Sciatic nerve (tissue), 2 donors: ENCODE results near the gene OR6K2. TPM values are rescaled to one million over a fixed set of nuclear protein-coding genes. Genes with fewer than 3 reads are reported as not detected.
"Not testable (repeated sequence)": the region's sequence is repeated elsewhere in the genome, so short reads cannot be mapped to it uniquely, and the experiment has no call there.

ENCODE experiments used
- ATAC-seq: fragments of 200-7000 bp; cut with Tn5 transposase; one replicate; pipeline ENCODE4 v1.9.1; 2020; ENCODE audit warnings: mild to moderate bottlenecking, moderate library complexity
- DNase-seq: peaks from one replicate; pipeline ENCODE4 v3.0.0-alpha.2; 2020; ENCODE audit warnings: low spot score
- intact Hi-C: fragments of 100-400 bp; cut with DNase I; formaldehyde crosslinking; loops from one replicate; pipeline ENCODE4 v1.14.2; 2022
- total RNA-seq: library from RNA; stranded (reverse); fragmentation: NEBNext Ultra II Directional; extraction: Animal tissue kit (Norgen Biotek cat#: 25700); gene quantifications from one replicate; pipeline ENCODE4 v1.2.1, GENCODE V29; 2021
- donor health status: DM: no; HTN: no; CAD: no.
- donor health status: DM: no; HTN: no; CAD: no.

Gene OR6K2, protein sequence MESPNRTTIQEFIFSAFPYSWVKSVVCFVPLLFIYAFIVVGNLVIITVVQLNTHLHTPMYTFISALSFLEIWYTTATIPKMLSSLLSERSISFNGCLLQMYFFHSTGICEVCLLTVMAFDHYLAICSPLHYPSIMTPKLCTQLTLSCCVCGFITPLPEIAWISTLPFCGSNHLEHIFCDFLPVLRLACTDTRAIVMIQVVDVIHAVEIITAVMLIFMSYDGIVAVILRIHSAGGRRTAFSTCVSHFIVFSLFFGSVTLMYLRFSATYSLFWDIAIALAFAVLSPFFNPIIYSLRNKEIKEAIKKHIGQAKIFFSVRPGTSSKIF
- not detected for total RNA-seq

DNA sequence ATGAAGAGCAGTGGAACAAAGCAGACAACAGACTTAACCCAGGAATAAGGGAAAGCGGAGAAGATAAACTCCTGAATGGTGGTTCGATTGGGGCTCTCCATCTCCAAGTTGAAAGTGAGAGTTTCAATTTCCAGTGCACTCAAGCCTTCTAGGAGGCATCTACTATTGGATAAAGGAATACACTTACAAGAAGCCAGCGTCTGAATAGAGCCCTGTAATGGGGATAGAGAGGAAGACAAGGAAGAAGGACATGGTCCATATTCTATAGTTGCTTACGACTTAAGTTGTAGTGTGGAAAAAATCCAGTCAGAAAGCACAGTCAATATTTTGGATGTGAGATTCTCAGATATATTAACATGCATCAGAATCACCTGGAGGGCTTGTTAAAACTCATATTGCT, at the start of gene OR6K2:
OR6K2 (minus strand) TSS at position 101 of the 400 bp plus-strand sequence; CDS start at position 101, 0 bp downstream.
- DNase-seq = no peak
- intact Hi-C loops = no loop called here
- no peak for ATAC-seq

DNA sequence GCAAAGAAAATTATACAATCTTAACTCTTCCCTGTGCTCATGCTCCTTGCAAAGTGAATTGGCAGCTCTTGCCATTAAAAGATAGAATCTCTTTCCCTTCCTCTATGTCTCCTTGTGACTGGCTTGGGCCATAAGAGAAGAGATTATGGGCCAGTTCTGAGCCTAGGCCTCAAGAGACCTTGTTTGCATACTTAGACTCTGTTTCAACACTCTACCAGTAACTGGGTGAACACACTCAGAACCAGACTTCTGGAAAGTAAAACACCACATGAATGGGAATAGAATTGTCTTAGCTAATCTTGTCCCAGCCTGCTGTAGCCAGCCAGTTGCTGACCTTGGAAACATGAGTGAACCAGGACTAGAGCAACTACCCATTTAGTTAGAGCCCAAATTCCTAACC, 35.4 kb upstream of the OR6K2 start:
- no peak for DNase-seq
- intact Hi-C loops = no loop called here
- ATAC-seq = no peak

- no peak for ATAC-seq
- no peak for DNase-seq
- intact Hi-C loops = no loop called here
Measured at GRCh38 chr1:158732524-158732923, 32.1 kb upstream of the OR6K2 start.

DNA sequence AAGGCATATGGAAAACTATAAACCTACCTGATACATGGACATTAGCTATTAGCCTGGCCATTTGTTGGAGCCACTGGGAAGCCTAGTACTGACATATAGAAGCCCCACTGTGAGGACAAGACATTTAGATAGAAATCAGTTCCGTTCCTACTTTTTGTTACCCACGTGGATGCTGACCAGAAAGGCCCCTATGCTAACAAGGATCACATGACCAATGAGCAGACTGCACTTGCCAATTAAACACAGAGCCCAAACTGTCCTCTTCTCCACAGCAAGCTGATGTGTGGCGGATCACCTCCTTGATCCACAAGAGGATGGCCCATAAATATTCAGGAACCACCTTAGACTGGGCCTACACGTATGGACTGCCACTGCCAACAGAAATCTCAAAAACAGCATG, 31.3 kb upstream of the OR6K2 start:
- intact Hi-C loops = no loop called here
- ATAC-seq (no peak), DNase-seq (no peak)

DNA sequence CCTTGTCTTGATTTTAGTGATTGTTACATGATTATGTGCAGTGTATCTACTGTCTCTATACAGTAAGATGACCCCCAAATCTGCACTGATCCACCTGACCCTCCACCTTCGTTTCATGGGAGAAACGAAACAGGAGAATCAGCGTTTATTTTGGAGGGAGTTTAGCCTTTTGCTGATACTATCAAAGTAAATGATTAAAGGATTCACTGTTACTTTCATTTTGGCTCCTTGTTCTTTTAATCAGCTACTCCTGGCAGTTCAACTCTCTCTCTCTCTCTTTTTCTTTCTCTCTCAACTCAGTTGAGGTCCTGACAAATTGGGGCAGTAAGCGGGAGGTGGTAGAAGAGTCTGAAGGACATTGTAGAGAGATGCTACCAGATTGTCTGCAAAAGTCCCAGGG, 30.0 kb upstream of the OR6K2 start:
- no peak for DNase-seq
- intact Hi-C loops = no loop called here
- ATAC-seq = no peak

DNA sequence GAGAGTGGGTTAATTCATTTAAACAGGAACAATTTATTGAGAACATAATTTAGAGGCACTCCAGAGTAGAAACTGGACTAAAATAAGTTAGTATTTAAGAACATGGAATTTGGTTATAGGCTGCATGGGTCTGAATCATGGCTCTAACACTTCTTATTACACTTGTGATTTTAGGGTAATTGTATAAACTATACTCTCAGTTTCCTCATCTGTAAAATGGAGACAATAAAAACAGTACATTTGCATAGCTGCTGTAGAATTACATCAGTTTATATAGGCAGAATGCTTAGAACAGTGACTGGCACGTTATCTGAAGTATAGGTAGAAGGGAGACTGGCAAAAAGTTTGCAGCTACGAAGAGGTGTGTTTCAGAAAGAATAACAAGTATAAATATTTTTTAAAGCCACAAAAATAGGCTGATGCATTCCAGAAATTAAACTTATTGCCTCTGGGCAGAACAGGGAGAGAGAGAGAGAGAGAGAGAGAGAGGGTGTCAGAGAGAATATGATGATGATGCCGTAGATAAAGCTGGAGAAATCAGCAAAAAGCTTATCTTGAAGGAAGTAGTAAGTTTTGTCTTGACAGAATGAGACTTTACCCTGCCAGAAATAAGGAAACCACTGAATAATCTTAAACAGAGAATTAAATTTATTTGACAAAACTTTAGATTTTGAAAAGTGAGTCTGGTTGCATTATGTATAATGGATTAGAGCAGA, 28.2 kb upstream of the OR6K2 start:
- DNase-seq = no peak
- no peak for ATAC-seq
- intact Hi-C loops = no loop called here

DNA sequence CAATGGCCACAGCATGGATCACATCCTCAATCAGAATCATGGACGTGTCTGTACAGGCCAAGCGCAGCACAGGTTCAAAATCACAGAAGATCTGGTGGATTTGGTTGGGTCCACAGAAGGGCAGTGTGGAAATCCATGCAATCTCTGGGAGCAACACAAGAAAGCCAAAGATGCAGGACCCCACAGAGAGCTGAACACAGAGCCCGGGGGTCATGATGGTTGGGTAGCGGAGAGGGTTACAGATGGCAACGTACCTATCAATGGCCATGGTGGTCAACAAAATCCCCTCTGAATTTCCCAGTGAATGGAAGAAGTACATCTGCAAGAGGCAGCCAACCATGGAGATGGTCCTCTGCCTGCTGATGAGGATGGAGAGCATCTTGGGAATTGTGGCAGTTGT, 24.0 kb upstream of the OR6K2 start:
- intact Hi-C loops = no loop called here
- ATAC-seq (no peak), DNase-seq (no peak)

DNA sequence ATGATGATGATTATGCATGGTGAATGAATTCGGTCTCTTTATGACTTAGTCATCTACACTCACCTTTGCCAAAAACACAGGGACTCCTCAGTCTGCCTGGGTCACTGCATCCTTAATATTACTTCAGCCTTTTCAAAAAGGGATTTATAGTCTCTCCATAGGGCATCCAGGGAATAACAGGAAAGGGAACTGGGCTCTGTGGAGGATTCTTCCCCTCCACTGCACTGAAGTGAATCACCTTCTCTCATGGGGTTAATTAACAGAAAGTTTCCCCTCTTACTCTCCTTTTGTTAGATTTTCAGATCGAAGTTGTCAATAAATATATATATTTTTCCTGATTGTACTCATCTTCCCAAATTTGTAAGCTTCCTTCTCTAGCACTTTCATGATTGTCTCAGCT, 20.2 kb upstream of the OR6K2 start, which contains the start of gene OR6K3:
OR6K3 (minus strand) TSS at position 101 of the 400 bp plus-strand sequence. CDS start 2,605 bp downstream, outside the sequence.
- DNase-seq = no peak
- no peak for ATAC-seq
- intact Hi-C loops = no loop called here

DNA sequence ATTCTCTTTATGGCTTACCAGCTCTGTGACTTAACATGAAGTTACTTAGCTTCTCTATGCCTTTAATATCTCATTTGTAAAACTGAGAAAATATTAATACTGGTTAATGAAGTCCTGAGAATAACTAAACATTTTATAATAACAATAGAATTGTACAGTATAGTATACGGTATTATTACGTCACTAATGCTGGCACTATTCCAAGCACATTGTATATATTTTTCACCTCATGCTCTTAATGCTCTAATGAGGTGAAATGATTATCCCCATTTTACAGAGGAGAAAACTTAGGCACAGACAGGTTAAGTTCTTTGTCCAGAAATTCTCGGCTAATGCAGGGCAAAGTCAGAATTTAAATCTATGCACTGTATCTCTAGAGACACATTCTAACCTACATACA, 19.2 kb upstream of the OR6K2 start:
- ATAC-seq (no peak), DNase-seq (no peak)
- intact Hi-C loops = no loop called here

- intact Hi-C loops = no loop called here
- ATAC-seq = no peak
- no peak for DNase-seq
Measured at GRCh38 chr1:158717344-158717743, 16.9 kb upstream of the OR6K2 start.

DNA sequence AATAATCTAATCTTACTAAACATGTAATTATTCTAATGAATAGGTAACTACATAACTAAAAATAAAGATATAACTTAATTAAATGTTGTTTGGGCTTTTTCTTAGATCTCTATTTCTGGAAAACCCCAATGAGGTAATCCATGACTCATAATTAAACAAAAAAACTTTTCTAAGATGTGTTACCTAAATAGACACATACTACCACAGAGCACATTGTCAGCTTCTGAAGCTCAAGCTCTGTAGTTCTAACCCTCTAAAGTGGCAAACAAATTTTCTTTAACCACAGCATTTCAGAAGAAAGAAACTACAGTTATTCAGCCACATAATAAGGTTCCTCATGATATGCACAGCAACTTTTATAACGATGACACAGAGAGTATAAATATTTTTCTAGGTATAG, 15.9 kb upstream of the OR6K2 start:
- ATAC-seq (no peak), DNase-seq (no peak)

GRCh38 chr1:158714754-158715153, 14.3 kb upstream of the OR6K2 start:
- DNase-seq (no peak), ATAC-seq (no peak)
- intact Hi-C loops = no loop called here

More for the DNA sequence above, 15.9 kb upstream of the OR6K2 start:
- intact Hi-C loops = no loop called here

DNA sequence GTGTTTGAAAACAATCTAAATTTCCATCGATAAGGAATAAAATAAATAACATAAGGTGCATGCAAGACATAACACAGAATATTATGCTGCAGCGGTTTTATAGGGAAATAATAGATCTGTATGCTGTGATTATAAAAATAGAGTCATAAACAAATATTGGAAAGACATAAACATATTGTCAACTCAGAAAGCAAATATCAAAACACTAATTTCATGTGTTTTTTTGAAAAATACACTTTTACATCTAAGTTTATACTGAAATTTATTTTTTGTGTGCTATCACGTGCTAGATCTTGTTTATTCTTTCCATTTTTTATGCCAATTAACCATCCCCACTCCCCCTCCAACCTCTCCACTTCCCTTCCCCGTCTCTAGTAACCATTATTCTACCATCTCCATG, 10.6 kb upstream of the OR6K2 start:
- DNase-seq (no peak), ATAC-seq (no peak)
- intact Hi-C loops = no loop called here

DNA sequence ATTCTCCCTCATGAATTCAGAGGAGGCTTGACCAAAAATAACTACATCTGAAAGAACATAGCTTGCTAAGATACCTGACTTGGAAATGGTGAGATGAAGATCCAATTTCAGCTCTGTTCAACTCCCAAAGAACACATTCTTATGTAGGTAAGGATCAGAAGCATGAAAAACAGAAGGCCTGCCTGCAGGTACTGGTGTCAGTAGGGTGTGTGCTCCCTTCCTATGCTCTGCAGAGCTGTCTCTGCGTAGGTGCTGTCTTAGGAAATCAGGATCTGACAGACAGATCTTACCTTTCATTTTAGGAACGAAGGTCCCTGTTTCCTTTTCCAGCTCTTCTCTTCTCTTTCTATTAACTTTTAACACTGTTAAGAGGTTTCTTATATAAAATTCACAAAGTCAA, 5.6 kb upstream of the OR6K2 start:
- ATAC-seq (no peak), DNase-seq (no peak)
- intact Hi-C loops = no loop called here

- no peak for ATAC-seq
- intact Hi-C loops = no loop called here
- DNase-seq = no peak
Measured at GRCh38 chr1:158694596-158694995, 5.9 kb downstream of the OR6K2 start.

DNA sequence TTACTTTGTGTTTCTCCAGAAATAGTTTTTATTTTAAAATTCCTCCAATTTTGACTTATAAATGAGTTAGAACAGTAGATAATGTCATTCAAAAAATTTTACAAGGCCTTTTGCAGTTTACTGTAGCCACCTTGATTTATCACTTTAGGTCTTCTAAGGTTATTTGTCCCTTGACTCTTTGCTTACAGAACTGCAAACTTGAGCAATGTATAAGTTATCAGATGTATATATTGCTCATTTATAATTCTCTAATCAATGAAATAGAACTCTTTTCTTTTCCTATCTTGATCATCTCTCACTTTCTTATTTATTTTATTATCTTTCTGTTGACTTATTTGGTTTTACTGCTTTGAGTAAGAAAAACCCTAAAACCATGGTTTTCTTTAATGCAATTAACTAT, 8.1 kb downstream of the OR6K2 start:
- no peak for DNase-seq
- ATAC-seq = no peak
- intact Hi-C loops = no loop called here

- DNase-seq = no peak
- intact Hi-C loops = no loop called here
- ATAC-seq = no peak
Measured at GRCh38 chr1:158691907-158692306, 8.5 kb downstream of the OR6K2 start.

DNA sequence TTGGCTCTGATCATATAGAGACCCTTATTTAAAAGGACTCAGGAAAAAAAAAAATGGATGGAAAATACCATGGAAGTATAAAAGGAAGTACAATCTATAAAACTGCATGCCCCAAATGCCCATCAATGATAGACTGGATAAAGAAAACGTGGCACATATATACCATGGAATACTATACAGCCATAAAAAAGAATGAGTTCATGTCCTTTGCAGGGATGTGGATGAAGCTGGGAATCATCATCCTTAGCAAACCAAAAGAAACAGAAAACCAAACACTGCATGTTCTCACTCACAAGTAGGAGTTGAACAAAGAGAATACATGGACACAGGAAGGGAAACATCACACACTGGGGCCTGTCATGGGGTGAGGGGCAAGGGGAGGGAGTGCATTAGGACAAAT, 9.3 kb downstream of the OR6K2 start:
- DNase-seq, ATAC-seq, intact Hi-C loops: not testable (repeated sequence)

GRCh38 chr1:158689875-158690274, 10.6 kb downstream of the OR6K2 start:
- intact Hi-C loops = no loop called here
- ATAC-seq (no peak), DNase-seq (no peak)

DNA sequence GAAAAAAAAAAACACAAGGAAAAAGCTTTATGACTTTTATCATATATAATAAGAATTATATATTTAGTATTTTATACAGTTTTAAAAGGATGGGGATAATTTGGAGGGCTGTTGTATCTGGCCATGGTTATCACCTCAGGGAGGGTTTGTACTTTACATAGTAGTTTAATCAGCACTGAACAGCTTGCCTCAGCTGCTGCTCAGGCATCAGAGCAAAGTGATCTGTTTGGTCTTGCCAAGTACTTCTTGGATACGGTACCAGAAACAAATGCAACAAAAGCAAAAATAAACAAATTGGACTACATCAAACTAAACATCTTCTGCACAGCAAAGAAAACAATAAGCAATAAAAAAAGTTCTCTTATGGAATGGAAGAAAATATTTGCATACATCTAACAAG, 11.3 kb downstream of the OR6K2 start:
- intact Hi-C loops = no loop called here
- ATAC-seq (no peak), DNase-seq (no peak)

DNA sequence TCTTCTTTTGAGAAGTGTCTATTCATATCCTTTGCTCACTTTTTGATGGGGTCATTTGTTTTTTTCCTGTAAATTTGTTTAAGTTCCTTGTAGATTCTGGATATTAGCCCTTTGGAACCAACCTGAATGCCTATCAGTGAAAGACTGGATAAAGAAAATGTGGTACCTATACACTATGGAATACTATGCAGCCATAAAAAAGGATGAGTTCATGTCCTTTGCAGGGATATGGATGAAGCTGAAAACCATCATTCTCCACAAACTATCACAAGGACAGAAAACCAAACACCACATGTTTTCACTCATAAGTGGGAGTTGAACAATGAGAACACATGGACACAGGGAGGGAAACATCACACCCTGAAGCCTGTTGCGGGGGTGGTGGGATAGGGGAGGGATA, 12.1 kb downstream of the OR6K2 start:
- intact Hi-C loops, DNase-seq, ATAC-seq: not testable (repeated sequence)
